Stomach (tissue), 9 donors: ENCODE data around the gene GJB3. TPM values are rescaled to one million over a fixed set of nuclear protein-coding genes. Genes with fewer than 3 reads are reported as not detected.

Source experiments
- DNase-seq, 2 donors: peaks; one replicate each; pipeline versions ENCODE4 v3.0.0 to v3.0.0-alpha.2; 2013 to 2019
- H3K27ac ChIP-seq, 5 donors: fragments of 200-600 bp in 4 of 5; sonication (generic) in 4 of 5; one replicate each; pipeline ENCODE4 v1.5.1; 2013 to 2019; ENCODE audit warnings: mild to moderate bottlenecking in 1 of 5, moderate library complexity in 1 of 5
- H3K27me3 ChIP-seq, 3 donors: fragments of 200-600 bp; sonication (generic); one replicate each; pipeline ENCODE4 v1.5.1; 2017 to 2019; ENCODE audit warnings: mixed run types in 1 of 3
- H3K36me3 ChIP-seq, 4 donors: fragments of 200-600 bp; sonication (generic); 1 replicate in 3 of 4; 2 replicates in 1 of 4; pipeline ENCODE4 v1.5.1; 2016 to 2019
- H3K4me1 ChIP-seq, 4 donors: fragments of 200-600 bp; sonication (generic); one replicate each; pipeline ENCODE4 v1.5.1; 2016 to 2019
- H3K4me3 ChIP-seq, 4 donors: fragments of 200-600 bp; sonication (generic) in 3 of 4; one replicate each; pipeline ENCODE4 v1.5.1; 2016 to 2019; ENCODE audit warnings: mild to moderate bottlenecking in 1 of 4
- H3K9me3 ChIP-seq, 4 donors: fragments of 200-600 bp; sonication (generic); one replicate each; pipeline ENCODE4 v1.5.1; 2016 to 2019
- EP300 ChIP-seq: sonication (generic); formaldehyde crosslinking; IDR thresholded peaks from one replicate; pipeline ENCODE4 v1.6.1; 2017; ENCODE audit warnings: antibody characterized with exemption
- POLR2A ChIP-seq, 4 donors: fragments of 450-650 bp; IDR thresholded peaks; one replicate each; pipeline ENCODE4 v1.6.1; 2016; ENCODE audit warnings: antibody characterized with exemption in 4 of 4, control low read depth in 2 of 4, mild to moderate bottlenecking in 1 of 4, moderate library complexity in 1 of 4
- POLR2AphosphoS5 ChIP-seq, 3 donors: sonication (generic); formaldehyde crosslinking; IDR thresholded peaks; one replicate each; pipeline ENCODE4 v1.6.1; 2016; ENCODE audit warnings: antibody characterized with exemption in 3 of 3
- WGBS, 5 donors: extraction: QIAGEN DNeasy Blood & Tissue Kit in 3 of 5; methylation state at CpG; one replicate each; pipeline versions ENCODE4 v1.1.5 to v1.1.7; 2013 to 2018; 5-methylcytosine and 5-hydroxymethylcytosine counted together
- intact Hi-C: fragments of 100-400 bp; cut with DNase I; formaldehyde crosslinking; loops from one replicate; pipeline ENCODE4 v1.15.1; 2023; ENCODE audit warnings: low total_unique reads
- polyA plus RNA-seq, 3 donors: library from polyadenylated mRNA; stranded (reverse); fragments of 200-250 nt; gene quantifications; one replicate each; pipeline ENCODE4 v1.2.3, GENCODE V29; 2013
- total RNA-seq, 5 donors: library from RNA; depleted of rRNA; stranded (reverse); fragments of >200 nt; gene quantifications; one replicate each; pipeline versions ENCODE4 v1.1.0 to v1.2.3, GENCODE V29; 2014 to 2016
- TF ChIP-seq, protein P1 (sequence below), 7 experiments: fragments of 450-650 bp in 4 of 7; fragments of 200-600 bp in 3 of 7; sonication (generic) in 3 of 7; IDR thresholded peaks; one replicate each; pipeline ENCODE4 v1.5.1; 2016 to 2019; ENCODE audit warnings: antibody characterized with exemption in 7 of 7, control low read depth in 2 of 7, mild to moderate bottlenecking in 1 of 7
- donor health status: healthy with polysubstance abuse.
- donor health status: Bipolar disorder and iron deficiency.
- donor health status: healthy.

The GJB3 gene
- total and polyA plus RNA-seq, 8 donors: 0.58 to 32.3 (median 1.8) TPM; not detected in 1

- intact Hi-C loops: no loop called here
- DNase-seq: no peak
- Histone ChIP-seq H3K36me3 (no peaks in the 10 kb centered on the region), H3K4me3 (no peak overlapping the region), H3K9me3 (no peaks in the 10 kb centered on the region), H3K27me3 (peaks cover 0 to 32% (median 0%) of the 10 kb centered on the region in 3 donors), H3K4me1 (no peaks in the 10 kb centered on the region), H3K27ac (no peak overlapping the region)
- WGBS, 5 donors: 93 to 95% (median 94%) methylated on average over 32 to 33 of the region's 33 CpGs
- TF ChIP-seq POLR2AphosphoS5 (IDR thresholded peaks at IDR 0.05) (no peak), POLR2A (IDR thresholded peaks at IDR 0.05) (no peak), EP300 (no peak)
- TF ChIP-seq, protein P1, sequence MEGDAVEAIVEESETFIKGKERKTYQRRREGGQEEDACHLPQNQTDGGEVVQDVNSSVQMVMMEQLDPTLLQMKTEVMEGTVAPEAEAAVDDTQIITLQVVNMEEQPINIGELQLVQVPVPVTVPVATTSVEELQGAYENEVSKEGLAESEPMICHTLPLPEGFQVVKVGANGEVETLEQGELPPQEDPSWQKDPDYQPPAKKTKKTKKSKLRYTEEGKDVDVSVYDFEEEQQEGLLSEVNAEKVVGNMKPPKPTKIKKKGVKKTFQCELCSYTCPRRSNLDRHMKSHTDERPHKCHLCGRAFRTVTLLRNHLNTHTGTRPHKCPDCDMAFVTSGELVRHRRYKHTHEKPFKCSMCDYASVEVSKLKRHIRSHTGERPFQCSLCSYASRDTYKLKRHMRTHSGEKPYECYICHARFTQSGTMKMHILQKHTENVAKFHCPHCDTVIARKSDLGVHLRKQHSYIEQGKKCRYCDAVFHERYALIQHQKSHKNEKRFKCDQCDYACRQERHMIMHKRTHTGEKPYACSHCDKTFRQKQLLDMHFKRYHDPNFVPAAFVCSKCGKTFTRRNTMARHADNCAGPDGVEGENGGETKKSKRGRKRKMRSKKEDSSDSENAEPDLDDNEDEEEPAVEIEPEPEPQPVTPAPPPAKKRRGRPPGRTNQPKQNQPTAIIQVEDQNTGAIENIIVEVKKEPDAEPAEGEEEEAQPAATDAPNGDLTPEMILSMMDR (IDR thresholded peaks at IDR 0.05): no peak
These were observed 19.7 kb upstream of the GJB3 start for GRCh38 chr1:34761176-34761761.

DNA sequence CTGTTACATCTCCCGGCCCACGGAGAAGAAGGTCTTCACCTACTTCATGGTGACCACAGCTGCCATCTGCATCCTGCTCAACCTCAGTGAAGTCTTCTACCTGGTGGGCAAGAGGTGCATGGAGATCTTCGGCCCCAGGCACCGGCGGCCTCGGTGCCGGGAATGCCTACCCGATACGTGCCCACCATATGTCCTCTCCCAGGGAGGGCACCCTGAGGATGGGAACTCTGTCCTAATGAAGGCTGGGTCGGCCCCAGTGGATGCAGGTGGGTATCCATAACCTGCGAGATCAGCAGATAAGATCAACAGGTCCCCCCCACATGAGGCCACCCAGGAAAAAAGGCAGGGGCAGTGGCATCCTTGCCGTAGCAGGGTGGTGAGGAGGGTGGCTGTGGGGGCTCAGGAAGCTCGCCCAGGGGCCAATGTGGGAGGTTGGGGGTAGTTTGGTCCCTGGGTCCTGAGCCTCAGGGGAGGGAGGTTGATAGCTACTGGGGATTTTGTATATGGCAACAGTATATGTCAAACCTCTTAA is 19.2 kb upstream of the GJB3 start:
- 79 to 90% (median 87%) methylated on average over 9 to 13 of the region's 13 CpGs for WGBS, 5 donors
- Histone ChIP-seq H3K9me3 (no peaks in the 10 kb centered on the region), H3K27me3 (peaks cover 0 to 32% (median 0%) of the 10 kb centered on the region in 3 donors), H3K36me3 (no peaks in the 10 kb centered on the region), H3K4me3 (no peak overlapping the region), H3K4me1 (no peaks in the 10 kb centered on the region), H3K27ac (no peak overlapping the region)
- TF ChIP-seq EP300 (no peak), POLR2A (IDR thresholded peaks at IDR 0.05) (no peak), POLR2AphosphoS5 (IDR thresholded peaks at IDR 0.05) (no peak)
- TF ChIP-seq, protein P1 (IDR thresholded peaks at IDR 0.05): no peak
- intact Hi-C loops: no loop called here
- DNase-seq: no peak

DNA sequence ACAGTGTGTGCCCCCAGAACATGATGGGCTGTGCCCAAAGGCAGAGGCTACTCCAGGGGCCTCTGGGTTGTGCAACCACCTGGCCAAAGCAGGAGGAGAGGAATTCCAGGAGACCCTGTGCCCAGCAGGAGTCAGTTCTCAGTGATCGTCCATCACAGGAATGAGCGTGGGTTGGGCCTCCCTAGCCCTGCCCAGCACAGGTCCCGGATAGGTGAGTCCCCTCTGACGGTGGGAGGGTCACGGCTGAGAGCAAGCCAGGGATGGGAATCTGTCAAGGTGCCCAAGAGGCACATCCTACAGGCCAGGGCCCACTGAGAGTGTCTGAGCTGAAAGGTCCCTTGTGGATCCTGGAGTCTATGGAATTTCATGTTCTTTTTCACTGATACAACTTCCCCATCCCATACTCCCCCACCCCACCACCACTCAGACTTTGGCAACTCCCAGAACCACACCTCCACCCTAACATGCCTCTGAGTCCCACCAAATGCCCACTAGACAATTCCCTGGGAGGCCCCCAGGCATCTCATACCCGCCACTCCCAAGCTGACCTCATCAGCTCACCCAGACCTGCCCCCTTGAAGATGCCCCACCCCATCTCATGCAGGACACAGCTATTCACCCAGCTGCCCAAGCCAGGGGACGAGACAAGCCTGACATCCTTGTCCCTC is 18.4 kb upstream of the GJB3 start:
- Histone ChIP-seq H3K36me3 (no peaks in the 10 kb centered on the region), H3K27me3 (peaks cover 0 to 33% (median 0%) of the 10 kb centered on the region in 3 donors), H3K9me3 (no peaks in the 10 kb centered on the region), H3K27ac (no peak overlapping the region), H3K4me1 (no peaks in the 10 kb centered on the region), H3K4me3 (no peak overlapping the region)
- WGBS, 5 donors: 53 to 58% (median 57%) methylated on average over 4 to 7 of the region's 7 CpGs
- intact Hi-C loops: no loop called here
- no peak for DNase-seq
- TF ChIP-seq, protein P1 (IDR thresholded peaks at IDR 0.05): no peak
- TF ChIP-seq EP300 (no peak), POLR2A (IDR thresholded peaks at IDR 0.05) (no peak), POLR2AphosphoS5 (IDR thresholded peaks at IDR 0.05) (no peak)

DNA sequence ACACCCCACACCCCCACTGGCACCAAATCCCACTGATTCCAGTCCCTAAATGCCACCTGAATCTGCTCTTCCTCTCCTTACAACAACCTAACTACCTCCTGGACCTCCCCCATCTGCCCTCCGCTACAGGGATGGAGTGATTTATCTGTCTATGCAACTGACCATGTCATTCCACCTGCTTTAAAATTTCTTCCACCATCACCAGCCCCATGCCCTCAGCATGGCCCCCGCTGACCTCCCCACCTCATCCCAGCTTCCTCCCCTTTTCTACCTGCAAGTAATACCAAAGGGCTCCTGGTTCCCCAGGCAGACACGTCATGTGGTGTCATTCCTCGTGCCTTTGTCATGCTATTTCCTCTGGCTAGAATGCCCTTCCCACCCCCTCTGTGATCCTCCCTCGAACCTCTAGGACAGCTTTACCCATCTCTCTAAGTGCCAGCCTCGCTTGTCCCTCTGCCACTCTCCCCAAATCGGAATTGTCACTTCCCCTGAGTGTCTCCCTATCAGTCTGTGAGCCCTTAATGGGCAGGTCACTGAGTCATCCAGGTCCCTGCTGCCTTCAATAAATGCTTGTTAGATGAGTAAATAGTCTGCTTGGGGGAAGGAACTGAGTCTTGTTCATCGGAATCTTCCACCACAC is 17.8 kb upstream of the GJB3 start:
- no peak for DNase-seq

More for the DNA sequence above, 17.8 kb upstream of the GJB3 start:
- H3K36me3 ChIP-seq: no peaks in the 10 kb centered on the region
- H3K9me3 ChIP-seq: no peaks in the 10 kb centered on the region
- intact Hi-C loops: no loop called here
- TF ChIP-seq, protein P1 (IDR thresholded peaks at IDR 0.05): no peak
- no peak for TF ChIP-seq POLR2AphosphoS5 (IDR thresholded peaks at IDR 0.05)
- TF ChIP-seq POLR2A (IDR thresholded peaks at IDR 0.05): no peak
- no peak for TF ChIP-seq EP300
- no peaks in the 10 kb centered on the region for H3K4me1 ChIP-seq
- H3K27ac ChIP-seq: no peak overlapping the region
- H3K27me3 ChIP-seq: peaks cover 0 to 37% (median 0%) of the 10 kb centered on the region in 3 donors
- 39 to 43% (median 40%) methylated on average over 8 of the region's 8 CpGs for WGBS, 5 donors
- no peak overlapping the region for H3K4me3 ChIP-seq
